Caco-2 (cell line): ENCODE data around the gene APOBR. TPM values are rescaled to one million over a fixed set of nuclear protein-coding genes. Genes with fewer than 3 reads are reported as not detected.

ENCODE experiments used
- BruUV-seq: library from RNA; stranded (reverse); fragments of 400-500 nt; replicated peaks from 2 replicates; lab custom pipeline; 2021; lab: Mats Ljungman, UMichigan
- CTCF ChIA-PET: fragments of 300-600 bp; sonication (Branson Sonifier 250); formaldehyde crosslinking; loops from one replicate; lab custom pipeline; 2022; ENCODE audit warnings: antibody characterized with exemption; lab: Charles Lee
- POLR2A ChIA-PET: fragments of 300-600 bp; sonication (Branson Sonifier 250); formaldehyde crosslinking; loops from one replicate; lab custom pipeline; 2022; ENCODE audit warnings: antibody characterized with exemption; lab: Charles Lee
- DNase-seq, 2 experiments: peaks; one replicate each; pipeline versions ENCODE4 v3.0.0 to v3.0.0-alpha.2; 2020 to 2022
- H3K27me3 ChIP-seq: replicated peaks from 2 replicates; pipeline ENCODE4 v1.6.0; 2011; ENCODE audit warnings: low read length; ENCODE audit not compliant: control insufficient read depth, insufficient read depth
- H3K36me3 ChIP-seq: 2 replicates; pipeline ENCODE4 v1.5.1; 2011; ENCODE audit warnings: low read length; ENCODE audit not compliant: control insufficient read depth, insufficient read depth
- H3K4me1 ChIP-seq: fragments of 250-450 bp; sonication (Bioruptor Pico); 2 replicates; pipeline ENCODE4 v1.5.1; 2020; ENCODE audit warnings: mild to moderate bottlenecking
- H3K4me3 ChIP-seq: 2 replicates; pipeline ENCODE4 v1.5.1; 2011; ENCODE audit warnings: low read depth, mild to moderate bottlenecking, control low read depth, low read length
- H3K9me3 ChIP-seq: fragments of 250-450 bp; sonication (Bioruptor Pico); 2 replicates; pipeline ENCODE4 v1.5.1; 2020; ENCODE audit warnings: mild to moderate bottlenecking, moderate library complexity
- H3K27ac Mint-ChIP-seq: one replicate; pipeline ENCODE4 v1.8.0; 2022; ENCODE audit warnings: mixed read lengths; ENCODE audit not compliant: unreplicated experiment
- H3K27me3 Mint-ChIP-seq: one replicate; pipeline ENCODE4 v1.8.0; 2022; ENCODE audit warnings: mixed read lengths; ENCODE audit not compliant: insufficient read depth, unreplicated experiment
- H3K36me3 Mint-ChIP-seq: one replicate; pipeline ENCODE4 v1.8.0; 2022; ENCODE audit warnings: mild to moderate bottlenecking, mixed read lengths; ENCODE audit not compliant: insufficient read depth, unreplicated experiment
- H3K4me1 Mint-ChIP-seq: one replicate; pipeline ENCODE4 v1.8.0; 2022; ENCODE audit warnings: low read depth, mixed read lengths; ENCODE audit not compliant: unreplicated experiment
- H3K4me3 Mint-ChIP-seq: one replicate; pipeline ENCODE4 v1.8.0; 2022; ENCODE audit warnings: mild to moderate bottlenecking, moderate library complexity, mixed read lengths; ENCODE audit not compliant: unreplicated experiment
- H3K9me3 Mint-ChIP-seq: one replicate; pipeline ENCODE4 v1.8.0; 2022; ENCODE audit warnings: mixed read lengths; ENCODE audit not compliant: unreplicated experiment
- CTCF ChIP-seq, 2 experiments: fragments of 200-600 bp in 1 of 2; IDR thresholded peaks; 1 replicate in 1 of 2; 2 replicates in 1 of 2; pipeline versions ENCODE4 v1.5.1 to v1.8.0; 2011 to 2022; ENCODE audit warnings: antibody characterized with exemption in 1 of 2, control low read depth in 1 of 2, inconsistent platforms in 1 of 2, low read depth in 1 of 2, low read length in 1 of 2, mild to moderate bottlenecking in 1 of 2, moderate library complexity in 1 of 2; ENCODE audit not compliant: insufficient read depth in 1 of 2, severe bottlenecking in 1 of 2, unreplicated experiment in 1 of 2
- intact Hi-C: fragments of 100-400 bp; cut with micrococcal nuclease; formaldehyde crosslinking; loops from one replicate; pipeline ENCODE4 v1.10.0; 2022; ENCODE audit not compliant: unreplicated experiment
- total RNA-seq: library from RNA; stranded (reverse); gene quantifications from 2 replicates; pipeline ENCODE4 v1.2.3, GENCODE V29; 2022

APOBR gene
- total RNA-seq, 1 experiment from 2014 or later, result 0.61 TPM

GRCh38 chr16:28475221-28475620 is 19.2 kb upstream of the APOBR start:
- ChIA-PET CTCF (no interaction called here), POLR2A (no interaction called here)
- Histone ChIP-seq H3K4me1 (no peaks in the 10 kb centered on the region), H3K4me3 (no peak overlapping the region), H3K27me3 (no peaks in the 10 kb centered on the region), H3K9me3 (no peaks in the 10 kb centered on the region), H3K36me3 (no peaks in the 10 kb centered on the region)
- Mint-ChIP-seq H3K4me3 (no peak overlapping the region), H3K27ac (no peak overlapping the region), H3K4me1 (no peaks in the 10 kb centered on the region), H3K27me3 (no peaks in the 10 kb centered on the region), H3K9me3 (no peaks in the 10 kb centered on the region), H3K36me3 (peaks cover 6% of the 10 kb centered on the region)
- no TSS peak for BruUV-seq
- intact Hi-C loops, result no loop called here
- no peak for TF ChIP-seq CTCF (IDR thresholded peaks at IDR 0.05; ENCODE audit: insufficient read depth in 1 of 2, low read depth in 1 of 2, low read length in 1 of 2, severe bottlenecking in 1 of 2, unreplicated experiment in 1 of 2)
- no peak for DNase-seq

- ChIA-PET POLR2A (no interaction called here), CTCF (no interaction called here)
- TSS peak; percentile 53 for BruUV-seq
- no peak for TF ChIP-seq CTCF (IDR thresholded peaks at IDR 0.05; ENCODE audit: insufficient read depth in 1 of 2, low read depth in 1 of 2, low read length in 1 of 2, severe bottlenecking in 1 of 2, unreplicated experiment in 1 of 2)
- no peaks in the 10 kb centered on the region for H3K9me3 ChIP-seq
- Mint-ChIP-seq H3K4me1 (peaks cover 6% of the 10 kb centered on the region), H3K4me3 (no peak overlapping the region), H3K36me3 (peaks cover 6% of the 10 kb centered on the region), H3K27ac (no peak overlapping the region), H3K9me3 (no peaks in the 10 kb centered on the region), H3K27me3 (no peaks in the 10 kb centered on the region)
- no peak for DNase-seq
- H3K36me3 ChIP-seq, result no peaks in the 10 kb centered on the region
- H3K27me3 ChIP-seq, result no peaks in the 10 kb centered on the region
- no peaks in the 10 kb centered on the region for H3K4me1 ChIP-seq
- no peak overlapping the region for H3K4me3 ChIP-seq
- intact Hi-C loops, result no loop called here
Observed at GRCh38 chr16:28477311-28477920, 17.0 kb upstream of the APOBR start.

- Mint-ChIP-seq H3K27ac (no peak overlapping the region), H3K36me3 (peaks cover 9% of the 10 kb centered on the region), H3K9me3 (no peaks in the 10 kb centered on the region), H3K4me1 (peaks cover 6% of the 10 kb centered on the region), H3K4me3 (no peak overlapping the region), H3K27me3 (no peaks in the 10 kb centered on the region)
- no peak overlapping the region for H3K4me3 ChIP-seq
- DNase-seq, result no peak
- H3K9me3 ChIP-seq, result no peaks in the 10 kb centered on the region
- intact Hi-C loops, result no loop called here
- no peaks in the 10 kb centered on the region for H3K27me3 ChIP-seq
- ChIA-PET CTCF (interaction anchor here (0.7 kb wide), 1 partner anchor 1157 kb away, joined by 4 read pairs; no protein-coding TSS in a partner anchor), POLR2A (no interaction called here)
- BruUV-seq, result no TSS peak
- no peak for TF ChIP-seq CTCF (IDR thresholded peaks at IDR 0.05; ENCODE audit: insufficient read depth in 1 of 2, low read depth in 1 of 2, low read length in 1 of 2, severe bottlenecking in 1 of 2, unreplicated experiment in 1 of 2)
- no peaks in the 10 kb centered on the region for H3K36me3 ChIP-seq
- no peaks in the 10 kb centered on the region for H3K4me1 ChIP-seq
Observed at GRCh38 chr16:28478506-28479180, 15.8 kb upstream of the APOBR start.
